ENCODE data around the gene ZBTB21. TPM values are rescaled to one million over a fixed set of nuclear protein-coding genes. Genes with fewer than 3 reads are reported as not detected.

Gene ZBTB21
- total RNA-seq, 4 donors from 2014 or later: 2.8 to 29.9 (median 14.4) TPM

- Histone ChIP-seq H3K27me3 (no peaks in the 10 kb centered on the region), H3K9me3 (no peaks in the 10 kb centered on the region), H3K36me3 (no peaks in the 10 kb centered on the region), H3K27ac (no peak overlapping the region), H3K4me1 (peaks cover 0 to 8% of the 10 kb centered on the region in 2 donors), H3K4me3 (no peak overlapping the region)
- DNase-seq: no peak
- TF ChIP-seq CTCF (IDR thresholded peaks at IDR 0.05) (no peak), POLR2A (IDR thresholded peaks at IDR 0.05) (no peak)
- intact Hi-C loops (cut with DNase I; ENCODE audit: low total_unique reads): no loop called here
Observed at GRCh38 chr21:42037516-42037915, 27.4 kb upstream of the ZBTB21 start.

- DNase-seq: no peak
- Histone ChIP-seq H3K9me3 (no peaks in the 10 kb centered on the region), H3K4me3 (no peak overlapping the region), H3K27ac (no peak overlapping the region), H3K27me3 (no peaks in the 10 kb centered on the region), H3K4me1 (peaks cover 0 to 8% of the 10 kb centered on the region in 2 donors), H3K36me3 (no peaks in the 10 kb centered on the region)
- TF ChIP-seq POLR2A (IDR thresholded peaks at IDR 0.05) (no peak), CTCF (IDR thresholded peaks at IDR 0.05) (no peak)
- intact Hi-C loops (cut with DNase I; ENCODE audit: low total_unique reads): no loop called here
Observed at GRCh38 chr21:42036313-42036712, 26.2 kb upstream of the ZBTB21 start.

- no peak overlapping the region for H3K27ac ChIP-seq
- TF ChIP-seq POLR2A (IDR thresholded peaks at IDR 0.05) (no peak), CTCF (IDR thresholded peaks at IDR 0.05) (no peak)
- H3K9me3 ChIP-seq: no peaks in the 10 kb centered on the region
- intact Hi-C loops (cut with DNase I; ENCODE audit: low total_unique reads): no loop called here
- no peaks in the 10 kb centered on the region for H3K4me1 ChIP-seq
- H3K36me3 ChIP-seq: no peaks in the 10 kb centered on the region
- no peak overlapping the region for H3K4me3 ChIP-seq
- no peaks in the 10 kb centered on the region for H3K27me3 ChIP-seq
- no peak for DNase-seq
Observed at GRCh38 chr21:42032968-42033367, 22.8 kb upstream of the ZBTB21 start.

- Histone ChIP-seq H3K4me1 (no peaks in the 10 kb centered on the region), H3K4me3 (no peak overlapping the region), H3K36me3 (no peaks in the 10 kb centered on the region), H3K9me3 (no peaks in the 10 kb centered on the region), H3K27ac (no peak overlapping the region), H3K27me3 (no peaks in the 10 kb centered on the region)
- intact Hi-C loops (cut with DNase I; ENCODE audit: low total_unique reads): no loop called here
- DNase-seq: no peak
- no peak for TF ChIP-seq POLR2A (IDR thresholded peaks at IDR 0.05)
- no peak for TF ChIP-seq CTCF (IDR thresholded peaks at IDR 0.05)
Observed at GRCh38 chr21:42032266-42032665, 22.1 kb upstream of the ZBTB21 start.

- H3K4me1 ChIP-seq: no peaks in the 10 kb centered on the region
- TF ChIP-seq POLR2A (IDR thresholded peaks at IDR 0.05): no peak
- no peak for DNase-seq
- H3K36me3 ChIP-seq: no peaks in the 10 kb centered on the region
- intact Hi-C loops (cut with DNase I; ENCODE audit: low total_unique reads): no loop called here
- H3K27me3 ChIP-seq: no peaks in the 10 kb centered on the region
- H3K9me3 ChIP-seq: no peaks in the 10 kb centered on the region
- H3K4me3 ChIP-seq: no peak overlapping the region
- no peak overlapping the region for H3K27ac ChIP-seq
Observed at GRCh38 chr21:42031816-42032215, 21.7 kb upstream of the ZBTB21 start.

GRCh38 chr21:42031241-42031640 lies 21.1 kb upstream of the ZBTB21 start:
- DNase-seq: no peak
- Histone ChIP-seq H3K9me3 (no peaks in the 10 kb centered on the region), H3K27ac (no peak overlapping the region), H3K36me3 (no peaks in the 10 kb centered on the region), H3K4me1 (no peaks in the 10 kb centered on the region), H3K27me3 (no peaks in the 10 kb centered on the region), H3K4me3 (no peak overlapping the region)
- intact Hi-C loops (cut with DNase I; ENCODE audit: low total_unique reads): no loop called here
- TF ChIP-seq POLR2A (IDR thresholded peaks at IDR 0.05) (no peak), CTCF (IDR thresholded peaks at IDR 0.05) (no peak)
